ENCODE data around the gene CFL1.

- TF ChIP-seq CTCF (IDR thresholded peaks at IDR 0.05) (no peak), POLR2A (IDR thresholded peaks at IDR 0.05) (no peak)
These were observed 10.9 kb upstream of the CFL1 start for GRCh38 chr11:65868907-65869306.
